Right atrium auricular region (tissue), 2 donors: Measurements from ENCODE around the gene LCE1D. TPM values are rescaled to one million over a fixed set of nuclear protein-coding genes. Genes with fewer than 3 reads are reported as not detected.

Experiments used
- DNase-seq: peaks from one replicate; pipeline ENCODE4 v3.0.0-alpha.2; 2019; ENCODE audit warnings: low spot score
- H3K27ac ChIP-seq, 2 donors: fragments of 200-600 bp; sonication (generic); 1 replicate in 1 of 2; 2 replicates in 1 of 2; pipeline ENCODE4 v1.5.1; 2016 to 2019
- H3K27me3 ChIP-seq, 2 donors: fragments of 200-600 bp; sonication (generic); one replicate each; pipeline versions ENCODE4 v1.5.1 to v1.6.0; 2017 to 2019
- H3K36me3 ChIP-seq: fragments of 200-600 bp; sonication (generic); one replicate; pipeline ENCODE4 v1.5.1; 2016
- H3K4me1 ChIP-seq, 2 donors: fragments of 200-600 bp; sonication (generic); one replicate each; pipeline versions ENCODE4 v1.5.1 to v1.6.0; 2017 to 2019
- H3K4me3 ChIP-seq, 2 donors: fragments of 200-600 bp; sonication (generic); 1 replicate in 1 of 2; 2 replicates in 1 of 2; pipeline ENCODE4 v1.5.1; 2017 to 2019; ENCODE audit warnings: mild to moderate bottlenecking in 1 of 2, moderate library complexity in 1 of 2
- H3K9me3 ChIP-seq, 2 donors: fragments of 200-600 bp; sonication (generic); one replicate each; pipeline ENCODE4 v1.5.1; 2019
- CTCF ChIP-seq, 2 donors: fragments of 200-600 bp; sonication (generic); IDR thresholded peaks; one replicate each; pipeline ENCODE4 v1.5.1; 2019; ENCODE audit warnings: antibody characterized with exemption in 2 of 2
- total RNA-seq, 2 donors: library from RNA; depleted of rRNA; stranded (reverse); fragments of >200 nt; gene quantifications; one replicate each; pipeline ENCODE4 v1.1.0, GENCODE V29; 2016

The LCE1D gene
- total RNA-seq: not detected

GRCh38 chr1:152796421-152796820 lies at the start of gene LCE1D:
Gene LCE1D (plus strand): TSS chr1:152796721. CDS start chr1:152797795, 1,074 bp downstream.
- no peak for TF ChIP-seq CTCF (IDR thresholded peaks at IDR 0.05)
- Histone ChIP-seq H3K9me3 (no peaks in the 10 kb centered on the region), H3K4me3 (no peak within 1 kb of the TSS), H3K27ac (no peak within 1 kb of the TSS), H3K27me3 (no peaks in the 10 kb centered on the region), H3K4me1 (no peaks in the 10 kb centered on the region), H3K36me3 (no peaks in the 10 kb centered on the region)
- no peak for DNase-seq

DNA sequence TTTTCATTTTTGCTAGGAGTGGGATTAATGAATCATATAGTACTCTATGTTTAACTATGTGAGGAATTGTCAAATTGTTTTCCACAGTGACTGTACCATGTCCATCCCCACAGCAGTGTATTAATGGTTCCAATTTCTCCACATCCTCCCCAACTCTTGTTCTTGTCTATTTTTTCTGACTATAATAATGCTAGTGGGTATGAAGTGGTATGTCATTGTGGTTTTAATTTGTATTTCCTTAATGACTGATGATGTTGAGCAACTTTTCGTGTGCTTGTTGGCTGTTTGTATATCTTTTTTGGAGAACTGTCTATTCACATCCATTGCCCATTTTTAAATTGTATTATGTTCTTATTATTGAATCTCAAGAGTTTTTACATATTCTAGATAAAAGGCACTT lies 48.7 kb upstream of the LCE1D start:
- no peak overlapping the region for H3K27ac ChIP-seq
- no peak for DNase-seq
- H3K36me3 ChIP-seq: no peaks in the 10 kb centered on the region
- H3K27me3 ChIP-seq: no peaks in the 10 kb centered on the region
- no peaks in the 10 kb centered on the region for H3K9me3 ChIP-seq
- H3K4me1 ChIP-seq: no peaks in the 10 kb centered on the region
- H3K4me3 ChIP-seq: no peak overlapping the region
- no peak for TF ChIP-seq CTCF (IDR thresholded peaks at IDR 0.05)

GRCh38 chr1:152752225-152752624 lies 44.3 kb upstream of the LCE1D start:
- H3K27ac ChIP-seq: no peak overlapping the region
- DNase-seq: no peak
- no peaks in the 10 kb centered on the region for H3K36me3 ChIP-seq
- no peaks in the 10 kb centered on the region for H3K4me1 ChIP-seq
- no peaks in the 10 kb centered on the region for H3K27me3 ChIP-seq
- no peak overlapping the region for H3K4me3 ChIP-seq
- TF ChIP-seq CTCF (IDR thresholded peaks at IDR 0.05): no peak
- no peaks in the 10 kb centered on the region for H3K9me3 ChIP-seq

DNA sequence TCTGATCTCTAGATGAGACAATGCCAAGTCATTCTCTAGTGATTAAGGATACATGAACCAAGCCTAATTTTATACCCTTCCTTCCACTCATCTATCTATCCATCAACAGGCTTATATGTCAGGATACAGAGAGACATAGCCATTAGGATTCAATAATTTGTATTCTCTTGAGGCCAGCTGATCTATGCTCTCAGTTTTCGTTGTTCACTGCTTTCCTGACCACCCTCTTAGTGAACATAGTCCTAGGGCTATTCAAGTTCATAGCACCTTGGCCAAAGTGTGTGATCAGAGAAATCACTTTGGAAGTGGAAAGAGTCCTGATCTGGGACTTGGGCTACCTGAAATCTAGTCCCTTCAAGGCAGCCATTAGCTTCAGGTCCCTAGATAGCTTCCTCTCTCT lies 42.9 kb upstream of the LCE1D start:
- no peaks in the 10 kb centered on the region for H3K9me3 ChIP-seq
- no peak for TF ChIP-seq CTCF (IDR thresholded peaks at IDR 0.05)
- no peaks in the 10 kb centered on the region for H3K27me3 ChIP-seq
- H3K4me3 ChIP-seq: no peak overlapping the region
- no peak for DNase-seq
- H3K27ac ChIP-seq: no peak overlapping the region
- no peaks in the 10 kb centered on the region for H3K36me3 ChIP-seq
- H3K4me1 ChIP-seq: no peaks in the 10 kb centered on the region

DNA sequence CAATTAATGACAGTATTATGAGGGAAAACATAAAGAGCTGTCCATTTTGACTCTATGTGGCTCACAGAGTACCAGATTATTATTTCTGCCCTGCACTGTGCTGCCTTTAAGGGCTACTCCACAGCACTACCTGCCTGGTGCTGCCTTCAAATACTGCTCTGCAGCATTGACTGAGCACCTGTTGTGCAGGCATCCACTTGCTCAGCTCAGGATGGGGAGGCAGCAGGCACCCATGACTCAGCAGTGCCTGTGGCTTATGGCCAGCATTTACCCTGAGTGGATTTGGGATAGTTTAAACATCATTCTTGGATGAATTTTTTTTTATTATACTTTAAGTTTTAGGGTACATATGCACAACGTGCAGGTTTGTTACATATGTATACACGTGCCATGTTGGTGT lies 39.6 kb upstream of the LCE1D start:
- no peak overlapping the region for H3K27ac ChIP-seq
- H3K36me3 ChIP-seq: no peaks in the 10 kb centered on the region
- no peak for DNase-seq
- H3K4me1 ChIP-seq: no peaks in the 10 kb centered on the region
- H3K4me3 ChIP-seq: no peak overlapping the region
- no peak for TF ChIP-seq CTCF (IDR thresholded peaks at IDR 0.05)
- H3K9me3 ChIP-seq: no peaks in the 10 kb centered on the region
- H3K27me3 ChIP-seq: no peaks in the 10 kb centered on the region

- no peak within 1 kb of the TSS for H3K4me3 ChIP-seq
- no peaks in the 10 kb centered on the region for H3K36me3 ChIP-seq
- no peaks in the 10 kb centered on the region for H3K9me3 ChIP-seq
- no peaks in the 10 kb centered on the region for H3K27me3 ChIP-seq
- H3K27ac ChIP-seq: no peak within 1 kb of the TSS
- no peak for DNase-seq
- H3K4me1 ChIP-seq: no peaks in the 10 kb centered on the region
- TF ChIP-seq CTCF (IDR thresholded peaks at IDR 0.05): no peak
Measured at GRCh38 chr1:152757747-152758146, 38.8 kb upstream of the LCE1D start, which contains the start of gene KPRP. Gene KPRP (plus strand): TSS chr1:152758025. CDS start chr1:152759589, 1,564 bp downstream.
